ENCODE results near the gene MRAS.

MRAS gene

GRCh38 chr3:138338811-138339210 is 9.6 kb upstream of the MRAS start:
- in situ Hi-C loops (cut with MboI; ENCODE audit: low sequenced_read_pairs), result no loop called here

GRCh38 chr3:138340511-138340910 is 7.9 kb upstream of the MRAS start:
- in situ Hi-C loops (cut with MboI; ENCODE audit: low sequenced_read_pairs), result no loop called here

- in situ Hi-C loops (cut with MboI; ENCODE audit: low sequenced_read_pairs), result no loop called here
These were observed 3.6 kb upstream of the MRAS start for GRCh38 chr3:138344754-138345153.

- in situ Hi-C loops (cut with MboI; ENCODE audit: low sequenced_read_pairs), result no loop called here
These were observed 668 bp downstream of the MRAS start for GRCh38 chr3:138348754-138349739.

- in situ Hi-C loops (cut with MboI; ENCODE audit: low sequenced_read_pairs), result no loop called here
These were observed 1.7 kb downstream of the MRAS start for GRCh38 chr3:138349926-138350665.

GRCh38 chr3:138351151-138351550 is 2.8 kb downstream of the MRAS start:
- in situ Hi-C loops (cut with MboI; ENCODE audit: low sequenced_read_pairs), result no loop called here

- in situ Hi-C loops (cut with MboI; ENCODE audit: low sequenced_read_pairs), result no loop called here
These were observed 3.7 kb downstream of the MRAS start for GRCh38 chr3:138351916-138352550.

GRCh38 chr3:138354376-138354775 is 6.0 kb downstream of the MRAS start:
- in situ Hi-C loops (cut with MboI; ENCODE audit: low sequenced_read_pairs), result no loop called here

GRCh38 chr3:138355071-138355470 is 6.7 kb downstream of the MRAS start:
- in situ Hi-C loops (cut with MboI; ENCODE audit: low sequenced_read_pairs), result no loop called here

- in situ Hi-C loops (cut with MboI; ENCODE audit: low sequenced_read_pairs), result no loop called here
These were observed 8.5 kb downstream of the MRAS start for GRCh38 chr3:138356730-138357405.

- in situ Hi-C loops (cut with MboI; ENCODE audit: low sequenced_read_pairs), result no loop called here
These were observed 11.0 kb downstream of the MRAS start for GRCh38 chr3:138359148-138359918.

- in situ Hi-C loops (cut with MboI; ENCODE audit: low sequenced_read_pairs), result no loop called here
These were observed 11.8 kb downstream of the MRAS start for GRCh38 chr3:138359919-138360868.

- in situ Hi-C loops (cut with MboI; ENCODE audit: low sequenced_read_pairs), result no loop called here
These were observed 12.6 kb downstream of the MRAS start for GRCh38 chr3:138360869-138361525.

GRCh38 chr3:138361561-138361971 is 13.2 kb downstream of the MRAS start:
- in situ Hi-C loops (cut with MboI; ENCODE audit: low sequenced_read_pairs), result no loop called here

GRCh38 chr3:138362538-138362937 is 14.2 kb downstream of the MRAS start:
- in situ Hi-C loops (cut with MboI; ENCODE audit: low sequenced_read_pairs), result no loop called here

GRCh38 chr3:138363322-138363721 is 14.9 kb downstream of the MRAS start:
- in situ Hi-C loops (cut with MboI; ENCODE audit: low sequenced_read_pairs), result no loop called here

- in situ Hi-C loops (cut with MboI; ENCODE audit: low sequenced_read_pairs), result no loop called here
These were observed 16.2 kb downstream of the MRAS start for GRCh38 chr3:138364356-138365252.

GRCh38 chr3:138365253-138365555 is 16.8 kb downstream of the MRAS start:
- in situ Hi-C loops (cut with MboI; ENCODE audit: low sequenced_read_pairs), result no loop called here
